Medulla oblongata (tissue), 1 donor: ENCODE results near the gene MAPK8IP3.
"Not testable (repeated sequence)": the region's sequence is repeated elsewhere in the genome, so short reads cannot be mapped to it uniquely, and the experiment has no call there.

Source experiments
- DNase-seq: peaks from one replicate; pipeline ENCODE4 v3.0.0-alpha.2; 2015; ENCODE audit errors: extremely low spot score

The MAPK8IP3 gene

DNA sequence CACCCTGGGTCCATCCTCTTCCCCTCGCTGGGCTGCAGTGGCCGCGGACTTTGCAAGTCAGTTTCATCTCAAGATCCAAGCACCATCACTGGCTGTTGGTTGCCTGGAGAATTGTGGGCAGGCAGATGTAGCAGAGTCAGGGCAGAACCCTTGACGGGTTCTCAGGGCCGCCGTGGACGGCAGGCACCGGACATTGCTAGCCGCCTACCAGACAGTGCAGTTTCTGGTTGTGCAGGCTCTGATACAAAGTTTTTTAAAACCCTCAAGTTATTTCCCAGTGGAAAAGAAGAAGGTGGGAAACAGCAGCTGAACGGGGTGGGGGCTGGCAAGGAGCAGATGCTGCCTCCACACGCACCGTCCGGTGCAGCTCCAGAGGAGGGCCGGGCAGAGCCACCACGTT, 3.4 kb downstream of the MAPK8IP3 start:
- no peak for DNase-seq

DNA sequence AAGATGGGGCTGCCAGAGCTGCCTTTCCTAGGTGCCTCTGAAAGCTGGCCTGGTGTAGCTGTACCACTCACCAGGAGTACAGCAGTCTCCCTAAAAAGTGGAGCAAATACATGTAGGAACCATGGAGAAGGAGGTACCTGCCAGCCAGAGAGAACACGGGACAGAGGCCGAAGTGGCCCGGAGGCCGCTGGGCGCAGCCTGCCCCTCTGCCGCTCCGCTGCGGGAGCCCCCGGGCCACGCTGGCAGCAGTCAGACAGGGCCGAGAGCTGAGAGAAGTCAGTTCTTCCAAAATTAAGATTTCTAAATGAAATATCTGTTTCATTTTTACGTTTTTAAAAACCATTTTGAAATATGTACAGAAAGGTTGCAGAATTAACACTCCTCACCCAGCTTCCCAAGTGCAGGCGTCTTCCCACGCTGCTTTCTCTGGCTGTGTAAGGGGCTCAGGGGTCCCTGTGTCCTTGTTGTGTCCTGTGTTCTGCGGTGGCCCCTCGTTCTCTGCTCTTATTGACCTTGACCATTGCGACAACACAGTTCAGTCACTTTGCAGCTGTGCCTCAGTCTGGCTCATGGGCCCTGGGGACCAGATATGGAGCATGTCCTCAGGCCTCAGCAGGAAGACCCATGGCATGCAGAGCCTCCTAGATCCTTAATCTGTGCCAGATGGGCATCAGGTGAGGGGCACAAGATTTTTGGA, 5.0 kb downstream of the MAPK8IP3 start:
- DNase-seq: no peak

DNA sequence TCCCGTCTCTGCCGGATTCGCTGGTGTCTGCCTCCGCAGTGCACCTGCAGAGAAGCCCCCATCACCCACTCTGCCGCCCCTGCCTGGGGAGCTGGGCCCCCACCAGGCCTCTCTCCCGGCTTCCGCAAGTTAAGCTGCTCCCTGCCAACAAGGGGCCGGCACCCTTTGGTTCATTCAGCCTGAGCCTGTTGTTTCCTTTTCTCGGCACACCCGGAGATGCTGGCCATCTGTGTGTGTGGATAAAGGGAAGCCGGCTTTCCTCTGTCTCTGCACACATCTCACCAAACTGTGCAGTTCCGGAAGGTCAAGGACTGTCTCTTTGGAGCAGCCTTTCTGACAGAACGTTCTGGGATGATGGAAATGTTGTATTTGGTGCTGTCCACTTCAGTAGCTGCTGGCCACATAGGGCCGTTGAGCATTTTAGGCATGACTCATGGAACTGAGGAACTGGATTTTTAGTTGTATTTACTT, 6.8 kb downstream of the MAPK8IP3 start:
- no peak for DNase-seq

DNA sequence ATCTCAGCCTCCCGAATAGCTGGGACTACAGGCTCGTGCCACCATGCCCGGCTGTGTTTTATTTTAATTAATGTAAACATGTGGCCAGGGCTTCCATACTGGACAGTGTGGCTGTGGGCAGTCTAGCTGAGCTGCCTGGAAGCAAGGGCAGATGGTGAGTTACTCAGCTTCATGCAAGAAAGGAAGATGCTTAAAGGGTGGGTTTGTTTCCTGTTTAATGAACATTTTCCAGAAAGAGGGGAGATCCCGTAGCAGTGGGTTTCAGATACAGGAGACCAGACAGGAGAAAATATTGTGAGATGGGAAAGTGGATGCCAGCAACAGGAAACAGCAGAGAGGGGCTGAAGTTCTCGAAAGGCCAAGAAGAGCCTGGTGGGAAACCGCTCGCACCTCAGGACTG, 7.3 kb downstream of the MAPK8IP3 start:
- DNase-seq: no peak

DNA sequence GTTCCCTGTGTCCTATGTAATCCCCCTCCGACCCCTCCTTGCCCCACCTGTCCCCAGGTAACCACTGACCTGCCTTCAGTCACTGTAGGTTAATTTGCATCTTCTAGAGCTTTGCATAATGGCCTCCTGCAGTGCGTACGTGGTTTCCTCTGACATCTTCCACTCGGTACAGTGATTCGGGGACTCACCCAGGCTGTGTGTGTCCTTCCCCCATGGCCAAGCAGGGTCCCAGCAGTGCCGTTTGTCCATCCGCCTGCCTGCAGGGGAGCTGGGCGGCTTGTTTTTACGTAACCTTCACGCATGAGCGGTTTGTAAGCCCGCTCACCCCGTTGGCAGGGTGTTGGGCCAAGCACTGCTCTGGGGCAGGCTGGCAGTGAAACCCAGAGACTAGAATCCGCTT, 7.9 kb downstream of the MAPK8IP3 start:
- DNase-seq: peak; percentile 28

DNA sequence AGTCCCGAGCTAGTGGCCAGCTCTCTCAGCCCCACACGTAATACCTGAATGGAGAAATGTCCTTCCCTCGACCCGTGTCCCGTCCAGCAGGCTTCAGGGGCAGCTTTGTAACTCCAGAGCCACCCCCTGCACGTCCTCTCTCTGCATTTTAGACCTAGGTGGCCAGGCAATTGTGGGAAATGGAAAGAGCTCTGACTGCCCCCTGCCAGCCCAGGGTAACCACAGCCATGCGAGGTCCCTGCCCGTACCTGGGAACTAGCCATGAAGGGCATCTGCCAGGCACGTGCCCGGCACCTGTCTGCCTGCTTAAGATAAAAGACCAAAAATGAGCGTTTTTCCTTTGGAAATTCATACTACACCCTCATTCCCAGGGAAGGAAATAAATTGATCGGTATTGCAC, 9.2 kb downstream of the MAPK8IP3 start:
- DNase-seq: no peak

DNA sequence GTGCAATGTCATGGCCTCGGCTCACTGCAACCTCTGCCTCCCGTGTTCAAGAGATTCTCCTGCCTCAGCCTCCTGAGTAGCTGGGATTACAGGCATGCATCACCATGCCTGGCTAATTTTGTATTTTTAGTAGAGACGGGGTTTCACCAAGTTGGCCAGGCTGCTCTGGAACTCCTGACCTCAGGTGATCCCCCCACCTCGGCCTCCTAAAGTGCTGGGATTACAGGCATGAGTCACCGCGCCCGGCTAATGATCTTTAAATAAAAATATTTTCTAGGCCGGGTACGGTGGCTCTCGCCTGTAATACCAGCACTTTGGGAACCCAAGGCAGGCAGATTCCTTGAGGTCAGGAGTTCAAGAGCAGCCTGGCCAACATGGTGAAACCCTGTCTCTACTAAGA, 12.2 kb downstream of the MAPK8IP3 start:
- not testable (repeated sequence) for DNase-seq

DNA sequence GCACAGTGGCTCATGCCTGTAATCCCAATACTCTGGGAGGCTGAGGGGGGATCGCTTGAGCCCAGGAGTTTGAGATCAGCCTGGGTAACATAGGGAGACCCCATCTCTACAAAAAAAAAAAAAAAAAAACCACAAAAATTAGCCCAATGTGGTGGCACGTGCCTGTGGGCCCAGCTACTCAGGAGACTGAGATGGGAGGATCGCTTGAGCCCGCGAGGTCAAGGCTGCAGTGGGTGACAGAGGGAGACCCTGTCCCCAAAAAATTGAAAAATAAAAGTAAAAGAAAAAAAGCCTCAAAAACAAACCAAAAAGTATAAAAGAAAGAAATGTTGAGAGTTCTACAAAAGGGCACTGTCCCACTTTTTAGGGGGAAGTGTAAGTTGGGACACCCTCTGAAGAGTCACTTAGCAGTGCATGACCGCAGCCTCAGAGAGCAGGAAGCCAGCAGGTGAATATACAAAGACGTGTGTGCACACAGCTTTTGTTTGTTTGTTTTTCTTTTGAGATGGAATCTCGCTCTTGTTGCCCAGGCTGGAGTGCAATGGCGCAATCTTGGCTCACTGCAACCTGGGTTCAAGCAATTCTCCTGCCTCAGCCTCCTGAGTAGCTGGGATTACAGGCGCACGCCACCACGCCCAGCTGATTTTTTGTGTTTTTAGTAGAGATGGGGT, 13.7 kb downstream of the MAPK8IP3 start:
- DNase-seq: not testable (repeated sequence)

DNA sequence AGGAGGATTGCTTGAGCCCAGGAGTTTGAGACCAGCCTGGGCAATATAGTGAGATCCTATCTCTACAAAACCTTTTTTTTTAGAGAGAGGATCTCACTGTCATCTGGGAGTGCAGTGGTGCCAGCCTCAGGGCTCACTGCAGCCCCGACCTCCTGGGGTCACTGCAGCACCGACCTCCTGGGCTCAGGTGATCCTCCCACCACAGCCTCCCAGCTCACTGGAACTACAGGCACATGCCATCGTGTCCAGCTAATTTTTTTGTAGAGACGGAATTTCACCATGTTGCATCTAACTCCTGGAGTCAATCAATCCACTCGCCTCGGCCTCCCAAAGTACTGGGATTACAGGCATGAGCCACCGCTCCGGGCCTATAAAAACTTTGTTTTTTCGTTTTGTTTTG, 15.4 kb downstream of the MAPK8IP3 start:
- DNase-seq: no peak

DNA sequence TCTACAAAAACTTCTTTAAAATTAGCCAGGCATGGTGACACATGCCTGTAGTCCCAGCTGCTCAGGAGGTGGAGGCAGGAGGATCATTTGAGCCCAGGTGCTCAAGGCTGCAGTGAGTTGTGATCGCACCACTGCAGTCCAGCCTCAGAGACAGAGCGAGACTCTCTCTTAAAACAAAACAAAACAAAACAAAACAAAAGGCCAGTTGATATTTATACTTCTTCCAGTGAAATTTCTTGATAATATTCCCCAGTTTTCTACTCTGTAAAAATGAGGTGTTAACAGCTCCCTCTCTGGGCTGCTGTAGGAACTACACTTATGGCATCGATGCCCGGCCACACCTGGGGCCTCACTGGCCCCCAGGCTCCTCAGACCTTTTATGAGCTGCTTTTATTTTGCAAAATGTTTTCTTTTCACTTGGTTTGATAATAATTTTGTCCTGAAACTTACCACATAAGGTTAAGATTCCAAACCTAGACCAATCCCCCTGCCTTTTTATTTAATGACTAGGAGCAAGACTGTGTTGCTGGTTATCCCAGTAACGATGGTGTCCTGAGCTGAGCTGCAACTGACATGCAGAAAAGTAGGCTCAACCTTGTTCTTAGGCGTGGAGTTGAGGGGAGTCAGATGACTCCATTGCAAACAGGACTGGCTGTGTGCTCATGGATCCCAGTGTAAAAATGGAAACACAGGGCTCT, 17.6 kb downstream of the MAPK8IP3 start:
- peak; percentile 70 for DNase-seq

DNA sequence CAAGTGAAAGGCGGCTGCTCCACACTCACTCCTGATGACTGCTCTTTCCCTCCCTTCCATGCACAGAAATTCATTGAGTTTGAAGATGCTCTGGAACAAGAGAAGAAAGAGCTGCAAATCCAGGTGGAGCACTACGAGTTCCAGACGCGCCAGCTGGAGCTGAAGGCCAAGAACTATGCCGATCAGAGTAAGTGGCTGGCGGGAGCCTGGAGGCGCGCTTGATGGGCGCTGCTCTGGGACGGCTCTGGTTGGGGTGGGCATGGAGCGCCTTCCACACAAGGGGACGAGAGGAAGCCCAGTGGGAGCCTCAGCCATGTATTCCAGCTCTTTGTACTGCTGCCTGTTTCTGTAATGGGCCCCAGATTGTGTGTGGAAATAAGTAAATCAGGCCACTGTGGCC, 18.5 kb downstream of the MAPK8IP3 start:
- DNase-seq: no peak

DNA sequence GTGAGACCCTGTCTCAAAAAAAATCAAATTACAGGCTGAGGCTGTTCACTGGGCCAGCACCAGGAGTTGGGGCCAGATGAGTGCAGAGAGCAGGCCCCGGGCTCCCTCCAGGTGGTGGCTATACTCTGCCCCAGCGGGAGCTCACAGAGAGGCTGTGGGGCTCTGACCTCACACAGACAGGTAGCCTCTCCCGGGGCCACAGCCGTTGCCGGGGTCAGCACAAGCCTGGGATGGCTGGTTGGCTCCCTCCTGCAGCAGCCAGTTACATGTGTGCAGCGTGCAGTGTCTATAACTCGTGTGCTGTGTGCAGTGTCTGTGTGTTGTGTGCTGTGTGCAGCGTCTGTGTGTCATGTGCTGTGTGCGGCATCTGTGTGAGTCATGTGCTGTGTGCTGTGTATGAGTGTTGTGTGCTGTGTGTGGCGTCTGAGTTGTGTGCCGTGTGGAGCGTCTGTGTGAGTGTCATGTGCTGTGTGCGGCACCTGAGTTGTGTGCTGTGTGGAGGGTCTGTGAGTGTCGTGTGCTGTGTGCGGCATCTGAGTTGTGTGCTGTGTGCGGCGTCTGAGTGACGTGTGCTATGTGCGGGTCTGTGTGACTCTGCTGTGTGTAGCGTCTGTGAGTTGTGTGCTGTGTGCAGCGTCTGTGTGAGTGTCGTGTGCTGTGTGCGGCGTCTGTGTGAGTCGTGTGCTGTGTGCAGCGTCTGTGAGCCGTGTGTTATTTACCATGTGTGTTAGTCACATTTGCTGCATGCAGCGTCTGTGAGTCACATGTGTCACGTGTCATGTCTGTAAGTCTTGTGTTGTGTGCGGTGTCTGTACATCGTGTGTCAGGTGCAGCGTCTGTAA, 20.9 kb downstream of the MAPK8IP3 start:
- DNase-seq: no peak

DNA sequence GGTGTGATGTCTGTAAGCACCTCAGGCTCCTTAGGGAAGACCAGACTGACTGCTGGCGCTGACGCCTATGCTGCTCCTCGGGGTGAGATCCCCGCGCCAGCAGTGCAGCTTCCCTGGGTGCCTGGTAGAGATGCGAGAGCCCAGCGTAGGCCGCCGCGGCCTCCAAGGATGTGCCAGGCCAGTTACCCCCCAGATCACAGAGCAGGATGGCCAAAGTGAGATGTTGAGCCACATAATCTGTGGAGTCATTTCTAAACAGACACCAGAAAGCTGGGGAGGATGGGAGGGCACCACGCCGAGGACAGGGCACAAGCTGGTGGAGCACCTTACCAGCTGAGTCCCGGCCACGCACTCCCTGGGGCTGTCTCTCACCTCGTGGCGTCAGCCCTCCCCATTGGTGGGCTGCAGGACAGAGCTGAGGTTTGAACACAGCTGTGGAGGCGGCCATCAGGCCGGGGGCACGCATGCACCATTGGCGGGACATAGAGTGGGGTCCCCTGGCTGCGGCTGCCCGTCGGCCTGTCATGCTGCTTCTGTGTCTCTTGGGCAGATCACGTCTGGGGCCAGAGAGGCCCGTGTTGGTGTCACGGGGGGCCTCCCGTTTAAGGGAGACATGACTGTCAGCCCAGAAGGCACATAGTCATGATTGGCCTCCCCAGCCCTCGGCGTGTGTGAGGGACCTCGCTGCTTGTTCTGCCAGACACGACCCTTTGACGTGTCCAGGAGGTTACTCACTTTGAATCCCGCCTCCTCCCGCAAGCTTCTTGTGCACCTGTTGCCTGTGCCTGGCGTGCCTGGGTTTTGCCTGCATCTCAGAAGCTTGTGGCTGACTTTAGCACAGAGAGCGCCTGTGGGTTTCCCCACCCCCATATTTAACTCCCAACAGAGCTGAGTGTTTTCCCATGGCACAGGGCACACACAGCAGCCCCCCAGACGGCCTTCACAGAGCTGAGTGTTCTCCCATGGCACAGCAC, 21.9 kb downstream of the MAPK8IP3 start:
- DNase-seq: no peak

DNA sequence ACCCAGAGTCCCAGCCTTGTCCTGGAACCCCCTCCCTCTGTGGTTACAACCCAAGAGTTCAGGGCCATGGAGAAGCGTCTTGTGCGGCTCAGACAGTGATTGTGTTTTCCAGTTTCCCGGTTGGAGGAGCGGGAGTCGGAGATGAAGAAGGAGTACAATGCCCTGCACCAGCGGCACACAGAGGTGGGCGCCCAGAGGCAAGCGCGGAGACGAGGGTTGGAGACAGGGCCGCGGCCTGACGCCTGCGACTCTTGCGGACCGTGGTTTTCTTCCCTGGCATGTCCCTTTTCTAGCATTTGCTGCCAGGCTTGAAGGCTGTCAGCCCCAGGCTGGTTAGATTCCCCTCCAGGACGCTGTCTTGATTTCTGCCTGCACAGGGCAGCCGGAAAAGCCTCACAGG, 23.0 kb downstream of the MAPK8IP3 start:
- DNase-seq: no peak

DNA sequence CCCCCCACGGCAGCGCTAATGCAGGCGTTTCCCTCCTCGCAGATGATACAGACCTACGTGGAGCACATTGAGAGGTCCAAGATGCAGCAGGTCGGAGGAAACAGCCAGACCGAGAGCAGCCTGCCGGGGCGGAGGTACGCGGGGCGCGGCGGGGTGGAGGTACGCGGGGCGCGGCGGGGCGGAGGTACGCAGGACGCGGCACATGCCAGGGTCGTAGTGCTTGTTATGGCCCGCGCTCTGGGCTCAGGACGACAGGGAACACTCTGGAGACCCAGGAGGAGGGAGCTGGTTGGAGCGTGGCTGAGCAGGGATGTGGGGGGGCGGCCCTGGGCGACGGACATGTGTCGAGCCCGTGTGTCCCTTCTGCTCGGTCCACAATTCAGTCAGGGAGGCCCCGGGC, 23.4 kb downstream of the MAPK8IP3 start:
- DNase-seq: no peak

DNA sequence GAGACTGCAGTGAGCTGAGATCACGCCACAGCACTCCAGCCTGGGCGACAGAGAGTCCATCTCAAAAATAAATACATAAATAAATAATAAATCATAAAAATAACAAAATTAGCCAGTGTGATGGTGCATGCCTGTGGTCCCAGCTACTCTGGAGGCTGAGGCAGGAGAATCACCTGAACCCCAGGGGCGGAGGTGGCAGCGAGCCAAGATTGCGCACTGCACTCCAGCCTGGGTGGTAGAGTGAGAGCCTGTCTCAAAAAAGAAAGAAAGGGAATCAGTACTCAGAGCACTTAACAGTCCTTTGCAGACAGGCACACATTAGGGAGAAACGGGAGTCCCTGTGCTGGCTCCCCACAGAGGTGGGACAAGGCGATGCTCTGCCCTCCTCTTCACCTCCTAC, 25.1 kb downstream of the MAPK8IP3 start:
- DNase-seq: no peak

DNA sequence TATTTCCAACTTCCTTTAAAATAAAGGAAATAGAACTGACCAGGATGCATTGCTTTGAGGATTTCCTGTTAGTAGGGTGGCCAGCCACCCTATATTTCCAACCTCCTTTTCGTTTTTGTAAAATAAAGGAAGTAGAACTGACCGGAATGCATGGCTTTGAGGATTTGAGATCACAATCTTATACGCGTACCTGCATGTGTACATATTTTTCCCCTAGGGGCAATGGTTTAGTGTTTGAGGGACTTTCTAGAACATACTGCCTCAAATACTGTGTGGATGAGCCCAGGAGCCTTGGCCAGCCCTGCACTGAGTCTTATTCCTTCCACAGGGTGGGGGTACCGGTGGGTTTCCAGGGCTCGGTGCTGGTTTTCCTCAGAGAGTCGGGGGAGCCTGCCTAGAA, 25.6 kb downstream of the MAPK8IP3 start:
- DNase-seq: no peak

DNA sequence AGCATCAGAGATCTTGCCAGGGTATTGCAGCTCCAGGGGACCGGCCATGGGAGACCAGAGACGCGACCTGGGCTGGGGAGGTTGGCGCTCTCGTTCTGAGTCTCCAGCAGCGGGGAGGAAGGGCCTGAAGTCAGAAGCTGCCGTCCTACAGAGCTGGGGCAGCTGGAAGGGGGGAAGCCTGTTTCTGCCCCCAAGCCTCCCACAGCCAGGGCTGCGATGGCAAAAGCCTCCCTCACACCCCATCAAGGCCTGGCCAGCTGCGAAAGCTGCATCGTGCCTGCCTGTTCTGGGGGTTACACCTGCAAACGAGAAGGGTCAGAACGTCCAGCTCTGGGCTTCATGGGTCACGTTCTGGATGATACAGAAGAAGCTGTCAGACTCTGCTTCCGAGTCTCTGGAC, 26.1 kb downstream of the MAPK8IP3 start:
- no peak for DNase-seq

DNA sequence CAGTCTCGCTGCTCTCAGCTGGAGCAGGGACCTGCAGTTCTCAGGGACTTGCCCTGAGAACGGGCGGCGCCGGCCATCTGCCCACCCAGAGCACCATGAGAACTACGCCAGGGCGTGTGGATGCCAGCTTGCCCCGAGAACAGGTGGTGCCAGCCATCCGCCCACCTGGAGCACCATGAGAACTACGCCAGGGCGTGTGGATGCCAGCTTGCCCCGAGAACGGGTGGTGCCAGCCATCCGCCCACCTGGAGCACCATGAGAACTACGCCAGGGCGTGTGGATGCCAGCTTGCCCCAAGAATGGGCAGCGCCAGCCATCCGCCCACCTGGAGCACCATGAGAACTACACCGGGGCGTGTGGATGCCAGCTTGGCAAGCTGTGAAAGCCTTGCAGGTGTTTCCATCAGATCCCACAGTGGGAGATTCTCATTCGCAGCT, 26.6 kb downstream of the MAPK8IP3 start:
- not testable (repeated sequence) for DNase-seq

DNA sequence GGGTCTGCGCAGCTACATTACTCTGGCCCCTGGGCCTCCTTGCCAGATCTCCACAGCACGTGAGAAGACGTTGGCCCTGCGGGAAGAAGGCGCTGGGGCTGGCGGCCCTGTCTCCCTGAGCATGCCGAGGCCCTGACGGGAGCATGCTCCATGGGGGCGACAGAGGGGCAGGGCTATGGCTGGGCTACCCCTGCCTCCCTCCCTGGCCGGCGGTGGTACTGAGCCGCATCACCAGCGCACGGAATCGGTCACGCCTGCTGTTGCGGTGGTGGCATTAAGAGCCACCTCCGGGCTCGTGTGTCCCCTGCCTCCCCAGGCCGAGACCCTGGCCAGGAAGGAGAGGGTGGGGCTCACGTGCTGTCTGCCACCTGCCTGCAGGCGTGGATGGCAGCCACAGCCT, 28.1 kb downstream of the MAPK8IP3 start:
- DNase-seq: no peak

DNA sequence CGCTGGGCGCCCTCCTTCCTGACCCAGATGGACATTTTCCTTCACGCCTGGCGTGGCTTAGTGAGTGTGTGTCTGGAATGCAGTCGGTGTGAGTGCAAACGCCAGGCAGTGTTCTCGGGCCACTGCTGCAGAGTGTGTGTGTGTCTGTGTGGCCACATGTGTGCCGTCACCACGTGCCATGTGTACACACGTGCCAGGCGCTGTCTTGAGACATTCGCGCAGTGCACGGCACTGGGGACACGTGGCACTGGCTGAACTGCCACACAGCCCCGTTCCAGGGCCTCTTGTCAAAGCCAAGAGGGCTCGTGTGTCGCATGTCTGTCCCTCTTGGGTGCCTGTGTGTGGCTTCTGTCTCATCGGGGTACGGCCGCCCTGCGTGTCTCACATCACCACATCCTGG, 28.8 kb downstream of the MAPK8IP3 start:
- no peak for DNase-seq
